Sigmoid colon (tissue), 4 donors: ENCODE data around the gene CRYBB2.

Experiments
- EP300 ChIP-seq, 4 donors: sonication (generic); formaldehyde crosslinking; IDR thresholded peaks; one replicate each; pipeline ENCODE4 v1.6.1; 2017; ENCODE audit warnings: antibody characterized with exemption in 4 of 4
- POLR2A ChIP-seq, 2 donors: fragments of 450-650 bp; IDR thresholded peaks; one replicate each; pipeline ENCODE4 v1.6.1; 2016; ENCODE audit warnings: antibody characterized with exemption in 2 of 2, mild to moderate bottlenecking in 2 of 2, moderate library complexity in 2 of 2
- POLR2AphosphoS5 ChIP-seq, 4 donors: sonication (generic); formaldehyde crosslinking; IDR thresholded peaks; one replicate each; pipeline ENCODE4 v1.6.1; 2017; ENCODE audit warnings: antibody characterized with exemption in 4 of 4
- TF ChIP-seq, protein P1 (sequence below), 4 experiments: fragments of 450-650 bp in 3 of 4; fragments of 200-600 bp in 1 of 4; IDR thresholded peaks; one replicate each; pipeline ENCODE4 v1.5.1; 2016 to 2019; ENCODE audit warnings: antibody characterized with exemption in 4 of 4, mild to moderate bottlenecking in 3 of 4, moderate library complexity in 2 of 4

GRCh38 chr22:25216230-25216629, 3.2 kb upstream of the CRYBB2 start:
- TF ChIP-seq, protein P1, sequence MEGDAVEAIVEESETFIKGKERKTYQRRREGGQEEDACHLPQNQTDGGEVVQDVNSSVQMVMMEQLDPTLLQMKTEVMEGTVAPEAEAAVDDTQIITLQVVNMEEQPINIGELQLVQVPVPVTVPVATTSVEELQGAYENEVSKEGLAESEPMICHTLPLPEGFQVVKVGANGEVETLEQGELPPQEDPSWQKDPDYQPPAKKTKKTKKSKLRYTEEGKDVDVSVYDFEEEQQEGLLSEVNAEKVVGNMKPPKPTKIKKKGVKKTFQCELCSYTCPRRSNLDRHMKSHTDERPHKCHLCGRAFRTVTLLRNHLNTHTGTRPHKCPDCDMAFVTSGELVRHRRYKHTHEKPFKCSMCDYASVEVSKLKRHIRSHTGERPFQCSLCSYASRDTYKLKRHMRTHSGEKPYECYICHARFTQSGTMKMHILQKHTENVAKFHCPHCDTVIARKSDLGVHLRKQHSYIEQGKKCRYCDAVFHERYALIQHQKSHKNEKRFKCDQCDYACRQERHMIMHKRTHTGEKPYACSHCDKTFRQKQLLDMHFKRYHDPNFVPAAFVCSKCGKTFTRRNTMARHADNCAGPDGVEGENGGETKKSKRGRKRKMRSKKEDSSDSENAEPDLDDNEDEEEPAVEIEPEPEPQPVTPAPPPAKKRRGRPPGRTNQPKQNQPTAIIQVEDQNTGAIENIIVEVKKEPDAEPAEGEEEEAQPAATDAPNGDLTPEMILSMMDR (IDR thresholded peaks at IDR 0.05) = no peak
- no peak for TF ChIP-seq POLR2AphosphoS5 (IDR thresholded peaks at IDR 0.05)
- TF ChIP-seq POLR2A (IDR thresholded peaks at IDR 0.05) = no peak
- no peak for TF ChIP-seq EP300 (IDR thresholded peaks at IDR 0.05)
